SHP77 (cell line): ENCODE results near the gene EHBP1.
"Not testable (repeated sequence)": the region's sequence is repeated elsewhere in the genome, so short reads cannot be mapped to it uniquely, and the experiment has no call there.

Source experiments
- DNase-seq, 2 experiments: peaks; one replicate each; lab custom pipeline; 2025; lab: John Stamatoyannopoulos, UW

EHBP1 gene

DNA sequence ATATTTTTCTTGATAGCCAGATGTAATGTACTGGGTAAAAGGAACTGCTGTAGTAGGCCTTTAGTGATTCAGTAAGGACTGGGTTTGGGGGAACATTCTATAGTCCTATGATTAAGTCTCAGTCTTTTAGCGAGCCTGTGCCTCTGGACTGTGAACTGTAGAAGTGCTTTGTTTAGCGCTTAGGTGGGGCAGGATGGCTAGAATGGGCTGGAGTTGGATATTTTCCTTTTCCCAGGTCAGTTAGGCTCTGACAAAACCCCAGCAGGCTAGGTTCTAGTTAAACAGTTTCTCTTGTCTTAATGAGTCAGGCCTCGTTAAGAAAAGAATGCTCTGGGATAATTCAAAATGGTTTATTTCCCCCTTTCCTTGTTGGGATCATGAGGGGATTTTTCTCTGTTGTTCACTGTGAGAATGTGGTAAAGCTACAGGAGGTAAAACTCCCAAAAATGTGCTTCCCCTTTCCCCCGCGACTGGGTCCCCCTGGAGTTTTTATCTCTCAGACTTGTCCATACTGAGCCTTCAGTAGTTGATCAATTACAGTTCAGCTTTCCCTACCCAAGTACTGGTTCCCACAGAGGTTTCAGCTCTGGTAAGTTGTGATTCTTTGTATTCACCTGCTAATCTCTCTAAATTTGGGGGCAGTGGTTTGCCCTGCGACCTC lies 31.5 kb downstream of the EHBP1 start:
- DNase-seq = no peak

DNA sequence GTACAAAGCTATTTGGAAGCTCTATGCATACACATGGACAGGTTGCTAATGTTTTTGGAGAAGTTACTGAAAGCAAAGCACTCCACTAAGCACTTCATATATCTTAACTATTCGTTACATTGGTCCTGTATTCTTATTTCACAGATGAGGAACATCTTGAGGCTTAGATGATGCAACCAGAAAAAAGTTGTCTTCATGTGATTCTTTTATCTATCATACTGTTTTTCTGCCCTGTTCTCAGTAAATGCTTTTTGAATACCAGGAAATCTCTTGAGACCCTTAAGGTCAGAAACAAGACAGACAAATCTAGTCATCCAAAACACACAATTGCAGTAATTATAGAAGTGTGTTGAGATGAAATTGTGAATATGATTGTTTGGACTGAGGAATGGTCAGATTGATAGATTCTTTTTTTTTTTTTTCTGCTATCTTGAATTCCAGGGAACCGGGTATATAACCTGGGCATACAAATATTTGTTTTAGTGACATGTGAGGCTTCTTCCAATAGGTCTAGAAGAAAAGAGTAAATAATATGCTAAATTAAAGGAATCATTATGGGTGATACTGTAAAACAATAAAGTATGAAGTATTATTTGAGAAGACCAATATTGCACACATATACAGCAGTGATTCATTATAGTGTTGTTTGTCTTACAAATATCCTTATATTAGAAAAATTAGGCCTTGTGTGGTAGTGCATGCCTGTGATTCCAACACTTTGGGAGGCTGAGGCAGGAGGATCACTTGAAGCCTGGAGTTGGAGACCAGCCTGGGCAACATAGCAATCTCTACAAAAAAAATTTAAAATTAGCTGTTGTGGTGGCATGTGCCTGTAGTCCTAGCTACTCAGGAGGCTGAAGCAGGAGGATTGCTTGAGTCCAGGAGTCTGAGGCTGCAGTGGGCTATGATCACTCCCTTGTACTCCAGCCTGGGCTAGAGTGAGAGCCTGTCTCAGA lies 33.7 kb downstream of the EHBP1 start:
- DNase-seq = no peak

DNA sequence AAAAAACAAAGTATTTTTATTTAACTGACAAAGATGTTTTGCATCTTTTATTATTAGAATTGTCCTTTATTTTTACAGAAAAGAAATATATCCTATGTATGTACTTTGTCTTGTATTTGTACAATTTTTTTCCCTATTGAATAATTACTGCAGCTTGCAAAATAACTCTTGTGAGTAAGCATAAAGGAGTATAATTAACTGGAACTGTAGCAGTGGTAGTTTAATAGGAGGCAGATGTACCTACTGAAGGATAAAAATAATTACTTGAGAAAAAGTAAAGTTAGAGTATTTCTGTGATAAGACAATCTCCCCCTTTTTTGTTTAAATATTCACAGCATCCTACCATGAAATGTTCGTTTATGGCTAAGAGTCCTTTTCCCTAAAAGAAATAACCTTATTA lies 34.7 kb downstream of the EHBP1 start:
- DNase-seq = no peak

DNA sequence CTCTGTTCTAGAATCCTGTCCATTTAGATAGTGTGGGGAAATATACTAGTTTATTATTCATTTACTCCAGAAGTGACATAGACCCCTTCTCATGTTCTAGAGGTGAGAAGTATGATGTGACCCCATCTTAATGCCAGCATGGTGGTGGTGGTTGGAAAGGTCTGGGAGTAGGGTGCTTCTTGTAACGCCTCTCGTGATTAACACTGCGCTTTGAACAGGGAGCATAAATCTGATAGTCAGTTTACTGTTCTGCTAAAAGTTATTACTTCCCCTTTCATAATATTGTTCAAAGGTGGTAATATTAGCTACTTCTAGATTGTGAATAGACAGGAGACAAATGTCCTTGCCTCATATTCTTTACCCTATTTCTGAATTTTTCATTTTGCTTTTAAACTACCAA lies 35.6 kb downstream of the EHBP1 start:
- no peak for DNase-seq

GRCh38 chr2:62741954-62742722 lies 36.6 kb downstream of the EHBP1 start:
- no peak for DNase-seq

GRCh38 chr2:62743506-62743905 lies 38.0 kb downstream of the EHBP1 start:
- DNase-seq = no peak

DNA sequence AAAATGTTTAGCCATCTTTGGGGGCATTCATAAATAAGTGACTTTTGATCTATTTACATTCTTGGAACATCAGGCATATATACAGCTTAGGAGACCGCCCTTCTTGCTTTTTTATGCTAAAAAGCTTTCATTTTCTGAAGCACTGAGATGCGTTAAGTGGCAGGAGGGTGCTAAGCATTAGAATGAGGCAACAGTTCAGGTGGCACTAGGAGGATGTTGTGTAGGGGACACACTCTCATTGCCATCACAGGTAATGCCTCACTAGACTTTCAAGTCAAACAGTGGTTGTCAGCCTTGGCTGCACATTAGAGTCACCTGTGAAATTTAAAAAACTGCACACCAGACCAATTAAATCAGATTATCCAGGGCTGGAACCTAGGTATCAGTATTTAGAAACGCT lies 39.1 kb downstream of the EHBP1 start:
- DNase-seq = no peak

DNA sequence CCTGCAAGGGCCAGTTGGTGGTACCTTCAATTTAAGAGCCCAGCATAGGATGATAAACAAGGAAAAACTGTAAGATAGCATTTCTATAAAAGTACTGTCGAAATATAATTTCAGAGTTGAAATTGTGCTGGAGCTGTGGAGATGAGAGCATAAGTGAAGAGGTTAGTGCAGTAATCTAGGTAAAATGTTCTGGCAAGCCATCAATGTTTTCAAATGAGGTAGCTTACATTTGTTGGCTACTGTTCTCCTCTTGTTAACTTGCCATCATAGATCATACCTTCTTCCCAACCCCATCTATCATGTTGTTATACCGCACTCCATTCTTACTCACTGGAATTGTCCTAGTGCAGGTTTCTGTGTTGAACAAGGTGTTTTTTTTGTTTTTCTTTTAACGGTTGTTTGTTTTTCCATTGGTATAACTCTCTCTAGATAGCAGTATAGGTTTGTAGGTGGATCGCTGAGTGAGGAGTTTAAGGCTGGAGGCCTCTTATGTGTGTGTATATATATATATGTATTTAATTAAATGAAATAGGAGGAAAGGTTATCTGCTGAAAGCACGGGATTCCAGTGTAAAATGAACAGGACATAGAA lies 40.5 kb downstream of the EHBP1 start:
- no peak for DNase-seq

DNA sequence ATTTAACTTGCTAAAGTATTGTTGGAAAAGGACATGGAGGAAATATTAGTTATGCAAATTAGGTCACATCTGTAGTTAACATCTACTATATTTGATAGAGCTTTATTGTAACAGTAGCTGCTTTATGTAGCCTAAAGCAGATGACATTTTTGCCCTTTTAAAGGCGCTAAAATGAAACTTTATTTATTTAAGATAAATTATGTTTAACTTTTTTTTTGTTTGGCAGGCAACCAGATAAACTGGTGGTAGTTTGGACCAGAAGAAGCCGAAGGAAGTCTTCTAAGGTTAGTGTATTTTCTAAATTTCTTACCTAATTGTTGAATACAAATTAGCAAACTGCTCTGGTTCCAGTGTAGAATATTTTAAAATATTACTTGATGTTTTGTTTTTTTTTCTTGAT lies 41.7 kb downstream of the EHBP1 start:
- DNase-seq = no peak

DNA sequence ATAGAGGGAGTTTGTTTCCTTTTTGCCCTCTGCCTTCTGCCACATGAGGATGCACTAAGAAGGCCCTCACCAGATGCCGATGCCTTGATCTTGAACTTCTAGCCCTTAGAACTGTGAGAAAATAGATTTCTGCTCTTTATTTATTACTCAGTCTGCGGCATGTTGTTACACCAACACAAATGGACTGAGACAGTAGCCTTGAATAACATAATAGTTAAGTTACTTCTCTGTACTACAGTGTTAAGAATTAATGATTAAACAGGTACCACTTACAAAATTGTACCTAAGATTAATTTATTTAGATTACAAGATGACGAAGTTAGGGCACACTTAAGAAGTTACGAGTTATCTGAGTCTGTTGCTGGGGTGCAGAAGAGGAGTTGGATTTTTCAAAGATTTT lies 42.4 kb downstream of the EHBP1 start:
- no peak for DNase-seq

DNA sequence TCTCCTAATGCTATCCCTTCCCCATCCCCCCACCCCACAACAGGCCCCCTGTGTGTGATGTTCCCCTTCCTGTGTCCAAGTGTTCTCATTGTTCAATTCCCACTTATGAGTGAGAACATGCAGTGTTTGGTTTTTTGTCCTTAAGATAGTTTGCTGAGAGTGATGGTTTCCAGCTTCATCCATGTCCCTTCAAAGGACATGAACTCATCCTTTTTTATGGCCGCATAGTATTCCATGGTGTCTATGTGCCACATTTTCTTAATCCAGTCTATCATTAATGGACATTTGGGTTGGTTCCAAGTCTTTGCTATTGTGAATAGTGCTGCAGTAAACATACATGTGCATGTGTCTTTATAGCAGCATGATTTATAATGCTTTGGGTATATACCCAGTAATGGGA lies 43.6 kb downstream of the EHBP1 start:
- DNase-seq = not testable (repeated sequence)

- no peak for DNase-seq
Measured at GRCh38 chr2:62757029-62757428, 51.5 kb downstream of the EHBP1 start.

GRCh38 chr2:62760026-62760425 lies 54.5 kb downstream of the EHBP1 start:
- DNase-seq = no peak

DNA sequence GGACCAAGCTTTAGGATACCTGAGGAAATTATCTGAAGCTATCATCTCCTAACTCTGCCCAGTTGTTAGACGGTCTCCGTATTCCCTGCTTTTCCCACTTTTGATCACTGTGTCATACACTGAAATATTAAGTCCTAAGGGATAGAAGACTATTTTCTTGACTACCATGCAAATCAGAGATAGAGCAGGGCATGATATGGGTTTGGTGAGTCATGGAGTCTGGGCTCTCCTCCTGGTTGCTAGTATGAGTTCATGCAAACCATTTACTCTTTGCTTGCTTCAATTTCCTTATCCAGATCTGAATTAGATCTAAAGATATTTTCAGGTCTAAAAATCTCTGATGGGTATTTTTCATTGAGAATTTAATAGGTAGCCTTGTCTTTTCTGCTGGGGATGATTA lies 55.0 kb downstream of the EHBP1 start:
- no peak for DNase-seq

DNA sequence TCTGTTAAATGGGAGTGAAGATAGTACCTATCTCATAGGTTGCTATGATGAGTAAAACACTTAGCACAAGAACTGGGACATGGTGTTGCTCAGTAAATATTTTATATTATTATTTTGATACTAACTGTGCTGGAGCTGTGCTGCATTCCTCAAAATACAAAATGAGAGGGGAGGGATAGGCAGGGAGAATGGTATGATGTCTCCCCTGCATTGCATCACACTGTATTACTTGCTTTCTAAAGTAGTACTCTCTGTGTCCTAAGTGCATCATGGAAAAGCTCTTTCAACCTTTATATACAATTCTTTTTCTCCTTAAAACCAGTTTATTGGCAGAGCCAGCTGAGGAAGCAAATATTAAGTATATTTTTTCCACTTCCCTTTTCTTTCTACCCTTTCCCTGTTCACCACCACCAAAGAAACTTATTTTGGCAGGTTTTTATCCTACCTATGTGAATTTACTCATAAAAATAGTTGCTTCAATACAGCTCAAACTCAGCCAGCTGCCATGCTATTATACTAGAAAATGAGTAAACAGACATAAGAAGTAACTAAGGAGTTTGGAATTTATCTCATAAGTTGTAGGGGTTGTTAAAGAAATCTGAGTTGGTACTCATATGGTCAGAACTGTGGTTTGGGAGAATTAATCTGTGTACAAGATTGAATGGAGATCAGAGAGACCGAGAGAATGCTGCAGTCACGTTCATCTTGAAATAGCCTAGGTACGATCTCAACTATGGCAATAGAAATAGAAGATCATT lies 60.3 kb downstream of the EHBP1 start:
- no peak for DNase-seq

- DNase-seq = no peak
Measured at GRCh38 chr2:62768615-62769014, 63.1 kb downstream of the EHBP1 start.

GRCh38 chr2:62770629-62771028 lies 65.1 kb downstream of the EHBP1 start:
- DNase-seq = no peak

- peak in 1 of 2 experiments; percentile 6 for DNase-seq
Measured at GRCh38 chr2:62774555-62775366, 69.2 kb downstream of the EHBP1 start.

DNA sequence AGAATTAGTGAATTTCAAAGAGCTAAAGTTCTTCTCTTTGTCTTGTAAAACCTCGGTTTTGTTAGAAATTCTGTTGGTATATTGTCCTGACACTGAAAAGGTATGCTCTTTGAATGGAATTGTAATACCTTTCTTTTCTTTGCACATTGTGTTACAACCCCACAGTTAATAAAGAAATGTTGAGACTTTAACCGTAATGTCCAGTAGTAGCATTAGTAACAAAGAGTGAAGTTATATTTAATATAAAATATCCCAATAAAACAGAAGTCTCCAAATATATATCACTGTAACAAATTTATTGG lies 69.8 kb downstream of the EHBP1 start:
- no peak for DNase-seq

DNA sequence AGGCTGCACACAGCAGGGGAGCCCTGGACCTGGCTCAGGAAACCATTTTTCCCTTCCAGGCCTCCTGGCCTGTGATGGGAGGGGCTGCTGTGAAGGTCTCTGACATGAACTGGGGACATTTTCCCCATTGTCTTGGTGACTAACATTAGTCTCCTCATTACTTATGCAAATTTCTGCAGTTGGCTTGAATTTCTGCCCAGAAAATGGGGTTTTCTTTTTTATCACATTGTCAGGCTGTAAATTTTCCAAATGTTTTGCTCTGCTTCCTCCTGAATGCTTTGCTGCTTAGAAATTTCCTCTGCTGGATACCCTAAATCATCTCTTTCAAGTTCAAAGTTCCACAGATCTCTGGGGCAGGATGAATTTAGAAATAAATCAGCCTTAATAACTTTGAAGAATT lies 78.2 kb downstream of the EHBP1 start:
- DNase-seq = no peak

- no peak for DNase-seq
Measured at GRCh38 chr2:62784341-62784740, 78.8 kb downstream of the EHBP1 start.
